Umbilical cord (tissue), 2 donors: ENCODE measurements around the gene STAP2. TPM values are rescaled to one million over a fixed set of nuclear protein-coding genes. Genes with fewer than 3 reads are reported as not detected.

Source experiments
- DNase-seq: peaks from one replicate; pipeline ENCODE4 v3.0.0-alpha.2; 2015; ENCODE audit warnings: low spot score
- total RNA-seq: library from RNA; depleted of rRNA; stranded (reverse); fragments of >200 nt; gene quantifications from one replicate; pipeline ENCODE4 v1.2.3, GENCODE V29; 2014; ENCODE audit warnings: low replicate concordance; ENCODE audit not compliant: insufficient read depth

The STAP2 gene, protein sequence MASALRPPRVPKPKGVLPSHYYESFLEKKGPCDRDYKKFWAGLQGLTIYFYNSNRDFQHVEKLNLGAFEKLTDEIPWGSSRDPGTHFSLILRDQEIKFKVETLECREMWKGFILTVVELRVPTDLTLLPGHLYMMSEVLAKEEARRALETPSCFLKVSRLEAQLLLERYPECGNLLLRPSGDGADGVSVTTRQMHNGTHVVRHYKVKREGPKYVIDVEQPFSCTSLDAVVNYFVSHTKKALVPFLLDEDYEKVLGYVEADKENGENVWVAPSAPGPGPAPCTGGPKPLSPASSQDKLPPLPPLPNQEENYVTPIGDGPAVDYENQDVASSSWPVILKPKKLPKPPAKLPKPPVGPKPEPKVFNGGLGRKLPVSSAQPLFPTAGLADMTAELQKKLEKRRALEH
- not detected for total RNA-seq

DNA sequence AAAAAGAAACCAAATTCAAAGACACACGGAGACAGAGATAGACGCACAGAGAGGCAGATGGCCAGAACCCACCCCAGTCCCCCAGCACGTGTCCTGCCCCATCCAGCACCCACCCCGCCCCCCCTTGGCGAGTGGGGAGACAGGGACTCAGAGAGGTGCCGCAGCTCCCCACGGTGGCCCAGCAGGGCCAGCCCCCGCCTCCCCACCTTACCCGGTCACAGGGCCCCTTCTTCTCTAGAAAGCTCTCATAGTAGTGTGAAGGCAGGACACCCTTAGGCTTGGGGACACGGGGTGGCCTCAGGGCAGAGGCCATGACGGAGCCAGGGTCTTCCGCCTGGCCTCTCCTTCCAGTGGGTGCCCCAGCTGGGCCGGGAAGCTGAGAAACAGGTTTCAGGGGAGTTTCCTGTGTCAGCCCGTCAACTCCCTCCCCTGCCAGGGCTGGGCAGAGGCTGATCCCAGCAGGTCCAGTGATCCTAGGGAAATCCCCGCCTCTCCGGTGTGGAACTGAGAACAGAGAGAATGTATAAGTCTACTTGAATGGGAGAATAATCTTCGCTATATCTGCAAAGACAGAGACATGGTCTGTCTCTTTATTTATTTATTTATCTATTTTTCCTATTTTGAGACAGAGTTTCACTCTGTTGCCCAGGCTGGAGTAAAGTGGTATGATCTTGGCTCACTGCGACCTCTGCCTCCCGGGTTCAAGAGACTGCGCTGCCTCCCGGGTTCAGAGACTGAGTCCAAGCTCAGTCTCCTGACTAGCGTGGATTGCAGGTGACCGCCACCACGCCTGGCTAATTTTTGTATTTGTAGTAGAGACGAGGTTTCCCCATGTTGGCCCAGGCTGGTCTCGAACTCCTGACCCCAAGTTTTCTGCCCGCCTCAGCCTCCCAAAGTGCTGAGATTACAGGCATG is at the start of gene STAP2:
Gene STAP2, minus strand, starts transcription at position 387 of the 915 bp plus-strand sequence. Its CDS starts 74 bp downstream, at position 313.
- peak; percentile 50 for DNase-seq

DNA sequence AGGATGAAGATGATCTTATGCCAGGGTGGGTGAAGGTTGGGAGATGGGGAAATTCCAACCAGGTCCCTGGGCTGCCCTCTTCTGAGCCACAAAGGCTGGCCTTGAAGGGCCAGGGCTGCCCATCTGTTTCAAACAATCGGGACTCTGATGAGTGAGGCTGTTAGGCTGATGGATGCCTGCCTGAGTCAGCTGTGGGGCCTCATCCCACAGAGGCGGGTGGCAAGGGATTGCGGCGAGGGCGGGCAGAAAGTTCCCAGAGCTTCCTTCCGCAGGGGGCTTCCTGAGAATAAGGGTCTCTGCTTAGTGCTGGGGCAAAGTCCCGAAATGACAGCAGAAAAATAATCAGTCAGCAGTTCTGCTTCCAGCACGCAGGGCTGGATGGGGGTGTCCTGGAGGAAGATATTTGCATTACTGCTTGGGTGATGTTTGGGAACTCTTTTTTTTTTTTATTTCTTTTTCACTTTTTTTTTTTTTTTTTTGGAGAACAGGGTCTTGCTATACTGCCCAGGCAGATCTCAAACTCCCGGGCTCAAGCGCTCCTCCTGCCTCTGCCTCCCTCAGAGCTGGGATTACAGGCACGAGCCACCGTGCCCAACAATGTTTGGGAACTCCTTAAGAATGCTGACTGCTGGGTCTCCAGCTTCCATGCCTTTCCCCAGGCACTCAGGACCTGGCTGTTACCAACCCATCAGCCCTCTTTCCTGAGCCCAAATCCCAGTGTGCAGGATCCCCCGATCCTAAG is 47.6 kb upstream of the STAP2 start:
- no peak for DNase-seq

GRCh38 chr19:4385291-4386040 is 46.8 kb upstream of the STAP2 start:
- DNase-seq = no peak

DNA sequence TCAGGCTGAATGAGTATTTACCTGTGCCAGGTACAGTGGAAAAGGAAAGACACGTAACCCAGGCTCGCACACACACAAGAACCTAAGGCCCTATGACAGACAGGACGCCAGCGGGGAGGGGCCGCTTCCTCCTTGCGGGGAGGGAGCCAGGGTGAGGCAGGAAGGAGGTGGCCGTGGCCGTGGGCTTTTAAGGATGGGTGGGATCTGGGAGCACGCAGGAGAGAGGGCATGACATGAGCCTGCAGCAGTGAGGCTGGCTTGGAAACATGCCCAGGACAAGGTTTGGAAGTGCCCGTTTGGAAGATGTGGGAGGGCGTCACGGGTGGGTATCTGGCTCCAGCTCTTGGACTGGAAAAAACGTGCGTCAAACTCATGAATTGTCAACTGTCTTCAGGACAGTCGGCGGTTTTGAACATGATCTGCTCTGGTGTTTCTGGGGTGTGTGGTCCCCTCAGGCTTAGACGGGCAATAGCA is 41.7 kb upstream of the STAP2 start:
- no peak for DNase-seq

DNA sequence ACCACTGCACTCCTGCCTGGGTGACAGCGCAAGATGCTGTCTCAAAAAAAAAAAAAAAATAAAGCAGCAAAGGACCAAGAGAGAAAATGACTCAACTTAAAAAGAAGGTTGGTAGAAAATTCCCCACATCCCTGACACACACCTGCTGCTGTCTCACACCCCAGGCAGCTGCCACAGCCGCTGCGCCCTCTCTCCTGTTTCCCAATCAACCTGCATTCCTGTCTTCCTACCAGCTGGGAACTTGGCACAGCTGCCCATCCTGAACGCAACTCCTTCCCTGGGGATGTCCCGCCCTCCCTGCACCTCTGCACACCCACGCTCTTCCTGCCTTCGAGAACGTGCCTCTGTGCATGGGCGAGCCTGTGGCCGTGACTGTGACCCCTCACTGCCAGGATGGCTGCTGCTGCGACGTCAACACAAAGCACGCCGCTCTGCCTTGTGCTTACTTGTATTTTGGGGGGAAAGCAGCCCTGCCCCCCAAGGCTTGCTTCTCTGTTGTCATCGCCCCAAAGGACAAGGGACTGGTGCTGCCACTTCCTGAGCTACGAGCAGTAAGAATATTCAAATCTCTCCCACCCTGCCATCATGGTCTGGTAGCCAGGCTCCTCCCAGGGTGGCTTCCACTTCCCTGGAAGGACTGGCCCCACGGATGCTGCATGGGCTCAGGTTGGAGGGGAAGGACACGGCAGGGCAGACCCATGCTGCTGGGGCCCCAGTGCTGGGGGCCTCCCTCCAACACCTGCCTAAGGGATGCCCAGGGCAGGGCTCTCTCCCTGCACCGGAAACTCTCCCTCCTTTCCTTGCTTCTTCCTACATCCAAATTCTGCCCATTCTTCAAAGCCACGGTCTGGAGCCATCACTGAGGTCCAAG is 41.0 kb upstream of the STAP2 start:
- no peak for DNase-seq

GRCh38 chr19:4378886-4379285 is 40.3 kb upstream of the STAP2 start:
- DNase-seq = no peak

- no peak for DNase-seq
Observed at GRCh38 chr19:4376991-4377781, 38.6 kb upstream of the STAP2 start.

DNA sequence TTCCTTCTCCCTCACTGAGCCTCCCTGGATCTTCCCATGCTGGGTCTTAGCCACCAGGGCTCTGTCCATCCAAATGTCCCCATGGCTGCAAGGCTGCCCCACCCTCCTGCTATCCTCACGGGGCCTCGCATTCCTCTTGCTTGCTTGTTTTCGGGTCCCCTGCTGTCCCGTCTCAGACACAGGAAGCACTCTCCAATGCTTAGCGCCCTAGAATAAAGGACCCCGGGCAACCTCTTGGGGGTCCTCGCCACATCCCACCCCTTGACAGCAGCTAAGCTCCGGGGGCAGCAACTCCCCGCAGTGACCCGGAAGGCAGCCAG is 38.0 kb upstream of the STAP2 start:
- DNase-seq = no peak

DNA sequence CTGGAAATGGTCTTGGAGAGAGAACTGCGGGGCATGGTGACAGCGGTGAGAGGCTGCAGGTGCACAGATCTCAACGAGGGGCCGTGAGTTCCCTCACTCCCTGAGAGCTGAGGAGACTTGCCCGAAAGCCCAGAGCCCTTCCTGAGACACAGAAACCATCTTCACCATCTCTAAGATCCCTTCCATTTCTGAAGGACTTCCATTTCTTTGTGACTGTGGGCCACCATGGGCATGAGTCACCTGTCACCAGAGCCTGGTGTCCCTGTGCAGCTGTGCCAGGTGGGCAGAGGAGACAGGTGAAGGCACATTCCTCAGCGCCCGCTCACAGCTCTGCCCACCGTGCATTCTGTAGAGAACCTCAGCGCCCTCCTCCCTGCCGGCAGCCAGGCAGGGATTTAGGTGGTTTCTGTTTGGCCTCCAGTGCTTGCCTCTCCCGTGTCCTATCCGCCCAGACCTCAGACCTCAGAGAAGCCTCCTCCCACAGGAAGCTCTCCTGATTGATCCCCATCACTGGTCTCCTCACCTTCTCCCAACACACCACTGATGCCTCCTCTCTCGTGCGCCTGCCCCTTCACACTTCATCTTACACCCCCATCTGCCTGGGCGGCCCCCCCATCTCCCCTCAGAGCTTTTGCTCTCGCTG is 37.5 kb upstream of the STAP2 start:
- DNase-seq = no peak

GRCh38 chr19:4375164-4376027 is 36.8 kb upstream of the STAP2 start:
- DNase-seq = peak; percentile 71

DNA sequence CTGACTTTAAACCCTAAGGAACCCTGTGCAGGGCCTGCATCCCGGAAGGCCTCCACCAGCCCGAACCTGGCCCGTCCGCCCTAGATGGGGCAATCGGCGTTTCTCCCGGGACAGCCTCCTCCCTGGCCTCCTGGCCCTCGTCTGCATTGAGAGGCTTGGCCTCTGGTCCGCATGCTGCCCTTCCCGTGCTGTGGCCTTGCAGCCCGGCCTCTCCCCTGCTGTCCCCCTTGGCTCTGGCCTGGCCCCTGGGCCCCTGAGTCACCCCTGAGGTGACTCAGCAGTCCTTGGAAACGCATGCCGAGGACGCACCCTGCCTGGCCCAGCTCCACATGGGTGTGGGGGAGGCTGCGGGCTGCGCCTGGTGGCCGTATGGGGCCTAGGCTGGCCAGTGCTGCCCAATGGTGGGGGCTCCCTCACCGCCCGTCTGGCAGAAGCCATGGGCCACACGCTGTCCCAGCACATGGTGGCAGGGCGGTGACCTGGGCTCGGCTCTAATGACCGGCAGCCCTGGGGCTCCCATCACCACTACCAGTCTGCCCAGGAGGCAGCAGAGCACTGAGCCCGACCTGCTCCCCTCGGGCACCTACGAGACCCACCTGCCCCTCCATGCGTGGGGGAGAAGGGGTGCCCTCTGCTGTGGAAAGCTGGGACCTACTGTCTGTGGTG is 36.0 kb upstream of the STAP2 start:
- peak; percentile 58 for DNase-seq

GRCh38 chr19:4373601-4374497 is 35.2 kb upstream of the STAP2 start:
- DNase-seq = no peak

DNA sequence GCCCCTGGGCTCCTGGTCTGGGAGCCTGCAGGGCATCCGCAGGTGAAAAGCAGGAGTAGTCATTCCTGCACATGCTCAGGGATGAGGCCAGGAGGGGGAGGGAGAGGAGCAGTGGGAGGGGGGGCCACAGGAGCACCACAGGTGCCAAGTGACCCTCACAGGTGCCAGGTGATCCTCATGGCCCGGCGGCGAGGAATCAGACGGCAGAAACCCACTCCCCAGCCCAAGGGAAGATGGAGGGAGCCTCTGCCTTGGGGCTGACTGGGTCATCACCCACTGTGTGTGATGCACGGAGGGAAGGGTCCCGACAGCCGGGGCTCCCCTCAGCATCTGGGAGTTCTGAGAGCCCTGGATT is 34.4 kb upstream of the STAP2 start:
- DNase-seq = no peak

DNA sequence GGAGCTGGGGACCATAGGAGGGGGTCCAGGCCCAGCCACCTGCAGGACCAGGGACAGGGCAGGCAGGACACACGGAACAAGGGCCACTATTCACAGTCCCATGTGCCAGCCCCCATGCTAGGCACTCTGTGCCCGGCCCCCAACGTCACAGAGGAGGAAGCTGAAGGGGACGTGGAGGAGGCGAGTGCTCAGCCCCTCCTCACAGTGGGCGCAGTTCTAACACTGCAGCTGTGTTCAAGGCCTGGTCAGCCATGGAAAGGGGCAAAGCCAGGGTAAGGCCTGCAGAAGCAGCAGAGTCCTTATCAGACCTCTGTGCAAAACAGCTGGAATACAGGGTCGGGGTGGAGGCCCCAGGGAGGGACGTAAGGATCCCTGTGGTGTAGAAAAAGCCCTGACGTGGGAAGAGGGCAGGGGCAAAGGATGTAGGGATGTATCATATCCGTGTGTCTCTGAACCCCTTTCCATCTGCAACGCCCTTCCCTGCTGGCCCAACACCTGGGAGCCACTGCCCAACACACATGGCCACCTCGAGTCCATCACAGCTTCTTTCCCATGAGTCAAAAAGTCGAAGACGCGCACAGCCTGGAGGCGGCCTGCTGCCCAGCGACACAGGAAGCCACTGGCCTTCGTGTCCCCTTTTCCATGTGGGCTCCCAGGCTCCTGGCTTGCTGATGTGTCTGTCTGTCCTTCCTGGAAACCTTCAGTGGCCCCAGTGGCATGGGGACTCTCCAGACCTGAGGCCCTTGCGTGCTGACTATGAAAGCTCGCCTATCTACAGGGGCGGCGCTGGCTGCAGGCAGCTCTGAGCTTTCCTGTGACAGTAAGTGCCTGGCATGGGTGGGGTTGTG is 33.8 kb upstream of the STAP2 start:
- peak; percentile 53 for DNase-seq
